SIG-M5 (cell line): ENCODE results near the gene MED12L.

Experiments used
- DNase-seq: peaks from one replicate; lab custom pipeline; 2025; lab: John Stamatoyannopoulos, UW

The MED12L gene

DNA sequence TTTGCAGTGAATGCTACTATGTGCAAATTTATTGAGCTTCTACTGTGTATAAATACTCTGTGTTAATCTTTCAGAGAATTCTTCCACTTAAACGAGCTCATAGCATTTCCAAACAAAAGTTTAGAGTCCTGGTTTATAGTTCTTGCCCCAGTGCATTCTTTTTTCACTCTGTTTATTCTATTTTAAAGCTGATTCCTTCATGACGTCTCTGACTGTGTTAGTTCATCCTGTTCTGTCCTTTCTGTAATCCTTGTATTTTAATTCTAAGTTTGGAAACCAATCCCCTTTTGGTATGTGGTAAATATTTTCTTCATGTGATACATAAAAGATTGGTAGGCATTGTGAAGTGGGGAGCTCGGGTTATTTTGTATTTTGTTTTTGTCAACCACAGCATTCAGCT is 174.2 kb downstream of the MED12L start:
- DNase-seq, result no peak

DNA sequence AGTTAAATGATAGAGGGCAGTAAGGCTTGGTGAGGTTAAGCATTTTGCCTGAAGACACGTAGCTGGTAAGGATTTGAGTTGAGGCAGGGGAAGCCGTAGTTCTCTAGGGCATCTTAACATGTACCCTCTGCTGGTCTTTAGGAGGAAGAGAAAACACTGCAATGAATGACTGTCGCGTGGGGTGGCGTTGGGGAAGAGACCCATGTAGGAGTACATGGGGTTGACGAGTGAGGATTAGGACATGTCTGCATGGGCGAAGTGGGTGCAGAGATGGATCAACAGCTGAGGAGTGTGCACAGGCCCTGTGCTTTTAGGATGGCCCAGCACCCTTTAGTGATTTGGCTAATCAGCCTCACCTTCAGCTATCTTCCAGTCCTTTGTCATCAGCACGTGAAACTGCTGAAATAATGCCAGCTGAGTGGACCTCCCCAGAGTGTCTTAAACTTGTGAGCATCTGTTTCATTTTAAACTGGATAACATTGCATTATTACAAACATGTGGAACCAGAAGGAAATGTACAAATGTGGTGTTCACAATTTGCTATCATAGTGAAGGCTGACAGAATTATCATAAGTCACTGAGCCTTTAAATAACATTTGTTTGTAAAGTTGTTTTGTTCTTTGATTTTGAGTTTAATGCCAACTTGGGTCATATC is 177.5 kb downstream of the MED12L start:
- DNase-seq, result no peak

DNA sequence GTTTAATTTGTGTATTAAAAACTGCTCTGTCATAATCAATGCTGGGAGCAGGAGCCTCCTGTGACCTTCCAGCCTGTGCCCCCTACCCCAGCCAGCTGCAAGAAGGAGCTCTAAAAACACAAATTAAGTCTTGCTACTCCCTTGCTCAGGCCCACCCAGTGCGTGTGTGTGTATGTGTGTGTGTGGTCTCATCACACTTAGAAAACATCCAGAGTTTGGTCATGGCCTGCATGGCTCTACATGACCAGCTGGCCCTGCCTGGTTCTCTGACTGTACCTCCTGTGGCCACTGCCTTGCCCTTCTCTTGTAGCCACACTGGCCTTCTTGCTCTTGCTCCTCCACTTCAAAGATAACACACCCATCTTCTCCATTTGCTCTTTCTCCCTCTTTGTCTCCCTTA is 179.1 kb downstream of the MED12L start:
- DNase-seq, result no peak

DNA sequence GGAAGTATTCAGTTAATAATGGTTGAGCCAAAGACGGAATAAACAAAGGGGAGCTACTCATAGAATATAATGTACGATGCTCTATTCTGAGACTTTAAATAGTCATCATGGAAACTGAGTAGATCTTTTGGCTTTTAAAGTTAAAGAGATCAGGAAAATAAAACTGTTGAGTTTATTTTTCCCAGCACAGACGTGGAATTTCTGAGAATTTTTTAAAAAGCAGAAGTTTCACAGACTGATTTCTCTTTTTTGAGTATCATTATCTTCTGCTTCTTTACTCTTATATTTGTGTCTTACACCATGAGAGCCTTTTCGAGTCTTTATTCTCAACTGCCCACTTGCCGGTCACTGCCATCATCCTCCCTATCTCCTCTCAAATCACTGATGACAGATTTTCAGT is 179.7 kb downstream of the MED12L start:
- DNase-seq, result no peak

DNA sequence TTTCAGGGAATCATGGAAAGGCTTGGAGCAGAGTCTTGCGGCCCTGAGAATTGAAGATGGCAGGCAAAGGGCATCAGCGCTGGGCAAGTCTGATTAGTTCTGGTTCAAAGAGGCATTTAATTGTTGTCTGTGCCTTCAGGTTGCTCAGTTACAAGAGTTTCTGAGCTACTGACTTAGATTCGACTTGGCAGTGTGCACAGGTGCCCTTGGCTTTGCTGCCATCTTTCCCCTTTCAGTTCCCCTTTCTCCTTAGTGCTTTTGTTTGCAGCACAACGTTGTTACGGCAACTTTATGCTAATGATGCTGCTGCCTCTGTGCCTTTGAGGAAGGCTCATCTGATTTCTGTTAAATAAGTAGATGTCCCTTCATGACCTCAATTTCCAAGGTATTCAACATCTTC is 180.4 kb downstream of the MED12L start:
- DNase-seq, result peak; percentile 64

DNA sequence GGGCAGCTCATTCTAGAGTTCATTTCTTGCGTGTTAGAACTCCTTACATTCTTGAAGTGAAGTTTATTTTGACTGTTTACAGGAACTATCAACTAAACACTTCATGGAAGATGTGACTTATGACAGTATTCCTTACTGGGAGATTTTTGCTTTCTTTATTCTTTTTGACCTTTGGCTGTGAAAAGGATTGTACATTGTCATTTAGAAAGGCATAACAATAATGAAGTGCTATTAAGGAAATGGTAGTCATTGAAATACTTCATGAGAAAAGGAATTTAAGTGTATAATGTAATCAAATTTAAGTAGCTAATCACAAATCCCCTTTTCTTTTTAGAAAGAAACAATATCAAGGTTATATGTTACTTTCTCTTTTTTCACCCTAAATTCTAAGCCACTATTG is 181.6 kb downstream of the MED12L start:
- no peak for DNase-seq

DNA sequence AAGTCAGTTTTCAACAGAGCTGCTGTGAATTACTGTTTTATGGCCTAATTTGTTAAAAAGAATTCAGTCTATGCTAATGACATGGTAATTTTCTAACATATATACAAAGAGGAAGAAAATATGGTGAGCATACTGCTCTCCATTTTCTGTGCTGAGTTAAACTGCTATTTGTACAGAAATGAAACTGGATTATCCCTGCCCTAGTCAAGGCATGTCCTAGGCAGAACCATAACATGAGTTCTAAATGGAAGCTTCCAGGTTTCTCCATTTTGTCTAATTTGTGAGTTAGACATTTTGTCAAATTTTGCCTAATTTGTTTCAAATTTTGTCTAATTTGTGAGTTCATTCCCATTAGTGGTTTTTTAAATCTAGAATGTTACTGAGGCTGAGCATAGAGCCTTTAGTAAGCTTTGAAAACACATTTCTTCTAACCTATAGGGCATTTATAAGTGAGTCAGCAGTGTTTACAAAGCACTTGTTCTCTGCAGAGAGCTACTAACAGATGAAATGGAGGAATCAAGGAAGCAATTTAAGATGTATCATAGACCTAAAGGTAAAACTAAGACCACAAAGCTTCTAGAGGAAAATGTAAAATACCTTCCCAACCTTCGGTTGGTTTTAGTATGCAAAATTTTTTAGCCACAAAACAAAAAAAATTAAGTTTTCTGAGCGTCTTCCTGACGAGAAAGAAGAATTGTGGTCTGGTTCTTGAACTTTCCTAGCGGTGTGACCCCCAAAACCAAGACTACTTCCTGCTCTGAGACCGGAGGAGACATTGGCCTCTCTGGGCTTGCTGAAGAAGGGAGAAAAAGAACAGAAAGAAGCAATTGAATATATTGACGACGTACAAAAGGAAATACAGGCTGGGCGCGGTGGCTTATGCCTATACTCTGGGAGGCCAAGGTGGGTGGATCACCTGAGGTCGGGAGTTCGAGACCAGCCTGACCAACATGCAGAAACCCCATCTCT is 183.1 kb downstream of the MED12L start:
- no peak for DNase-seq

DNA sequence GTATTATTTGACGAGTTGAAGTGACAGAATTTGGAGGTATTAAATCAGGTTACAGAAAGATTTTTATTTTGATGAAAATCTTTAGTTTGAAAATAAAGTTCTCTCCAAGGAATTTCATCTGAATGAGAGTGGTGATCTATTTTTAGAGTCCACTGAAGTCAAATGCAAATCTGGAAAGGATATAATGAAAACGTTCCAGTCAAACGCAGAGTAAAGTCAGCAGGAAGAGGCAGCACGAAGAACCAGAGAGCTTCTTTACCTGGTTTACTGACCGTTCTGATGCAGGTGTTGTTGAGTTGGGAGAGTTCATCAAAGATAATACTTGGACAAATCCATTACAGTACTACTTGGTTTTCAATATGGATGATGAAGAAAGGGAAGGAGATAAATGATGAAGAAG is 184.2 kb downstream of the MED12L start:
- DNase-seq, result no peak

DNA sequence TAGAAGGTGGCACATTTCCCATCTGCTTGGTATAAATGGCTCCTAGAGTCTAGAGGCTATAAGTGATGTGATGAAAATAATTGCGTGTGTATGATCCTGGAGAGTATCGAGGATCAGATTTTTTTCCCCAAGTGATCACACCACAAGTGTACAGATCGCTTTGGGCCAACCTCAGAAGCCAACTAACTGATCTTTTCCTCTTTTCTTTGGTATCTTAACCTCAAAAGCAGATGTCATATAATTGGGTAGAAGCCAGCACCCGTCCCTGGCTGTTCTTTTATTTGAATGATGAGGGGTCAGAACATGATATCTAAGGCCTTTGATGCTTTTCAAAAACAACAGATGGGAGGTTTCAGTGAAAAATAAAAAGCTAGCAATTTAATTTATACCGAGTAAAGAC is 189.6 kb downstream of the MED12L start:
- no peak for DNase-seq

DNA sequence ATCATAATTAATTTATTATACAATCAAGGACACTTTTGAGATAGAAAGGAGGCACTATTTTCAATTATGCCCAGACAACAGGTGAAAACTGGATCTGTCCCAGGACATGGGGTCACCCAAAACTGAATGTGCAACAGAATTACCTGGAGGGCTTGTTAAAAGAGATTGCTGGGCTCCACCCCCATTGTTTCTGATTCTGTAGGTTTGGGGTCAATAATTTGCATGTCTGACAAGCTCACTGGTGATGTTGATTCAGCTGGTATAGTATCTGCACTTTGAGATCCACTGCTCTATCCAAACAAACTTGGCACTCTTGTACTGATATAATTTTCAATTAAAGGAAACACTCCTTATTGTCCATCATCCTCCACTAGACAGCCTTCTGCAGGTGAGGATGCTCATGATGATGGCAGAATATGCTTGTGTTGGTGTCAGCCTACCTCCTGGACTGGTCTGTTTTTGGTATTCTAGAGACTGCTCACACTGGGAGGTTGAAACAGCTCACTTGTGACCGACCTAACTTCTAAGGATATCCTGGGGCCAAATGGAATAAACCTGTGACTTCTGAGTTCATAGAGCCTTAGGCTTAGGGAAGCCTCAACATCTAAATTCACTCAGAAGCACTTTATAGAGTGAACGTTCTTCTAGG is 190.7 kb downstream of the MED12L start:
- no peak for DNase-seq

DNA sequence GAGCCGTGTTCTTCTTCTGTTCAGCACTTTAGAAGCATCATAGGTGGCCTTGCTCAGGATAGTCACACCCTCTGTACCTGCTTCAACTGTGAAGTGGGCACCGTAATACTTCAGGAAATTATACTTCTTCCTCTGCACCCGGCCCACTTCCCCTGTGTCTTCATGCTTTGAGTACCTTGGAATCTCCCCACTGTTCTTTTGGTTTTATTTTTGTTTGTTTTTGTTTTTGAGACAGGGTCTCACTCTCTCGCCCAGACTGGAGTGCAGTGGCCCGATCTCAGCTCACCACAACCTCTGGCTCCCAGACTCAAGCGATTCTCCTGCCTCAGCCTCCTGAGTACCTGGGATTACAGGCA is 191.2 kb downstream of the MED12L start:
- DNase-seq, result no peak

DNA sequence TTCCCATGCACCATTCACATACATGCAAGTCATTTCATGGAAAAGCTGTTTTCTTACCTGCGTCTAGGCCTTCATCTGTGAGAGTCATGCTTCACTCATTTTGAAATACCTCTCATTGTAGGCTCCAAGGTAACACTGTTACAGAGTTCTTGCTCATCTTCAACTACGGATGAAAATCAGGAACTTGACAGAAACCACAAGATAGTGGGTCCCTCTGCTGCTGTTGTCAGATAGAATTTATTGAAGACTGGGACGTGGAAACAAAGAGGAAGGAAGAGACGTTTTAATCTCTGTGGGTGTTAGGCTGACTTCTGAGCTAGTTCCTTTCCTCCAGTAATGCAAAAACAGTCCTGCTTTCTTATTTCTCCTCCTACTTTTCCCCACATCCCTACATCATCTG is 192.8 kb downstream of the MED12L start, which contains the start of gene P2RY14:
P2RY14 (minus strand) TSS at position 313 of the 400 bp plus-strand sequence. CDS start 64,226 bp downstream, outside the sequence.
- DNase-seq, result peak; percentile 78

DNA sequence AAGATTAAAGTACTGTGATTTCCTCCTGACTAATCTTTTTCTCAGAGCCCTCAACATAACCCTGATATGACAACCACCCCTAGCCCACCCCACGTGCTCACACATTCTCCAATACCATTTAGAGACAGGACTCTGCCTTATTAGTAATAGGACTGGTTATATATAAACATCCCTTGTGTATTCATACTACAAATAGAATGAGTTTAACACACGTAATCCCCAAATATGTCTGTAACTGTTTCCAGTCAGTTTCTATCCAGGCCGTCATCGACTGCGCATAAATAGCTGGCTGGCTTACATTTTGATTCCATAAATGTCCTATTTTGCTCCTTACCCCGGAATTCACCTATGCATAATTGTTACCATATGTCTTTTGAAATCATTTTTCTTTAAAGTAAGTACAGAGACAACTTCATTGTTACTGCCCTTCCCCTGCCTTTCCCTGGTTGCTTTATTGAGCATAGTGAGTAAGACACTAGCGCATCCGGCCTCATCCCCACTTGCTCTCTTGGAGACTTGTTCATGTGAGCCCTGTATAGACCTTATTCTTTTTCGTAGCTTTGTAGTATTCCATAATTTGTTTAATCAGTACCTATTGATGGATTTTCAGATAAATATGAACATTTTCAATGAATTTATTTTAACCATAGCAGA is 196.3 kb downstream of the MED12L start:
- no peak for DNase-seq

DNA sequence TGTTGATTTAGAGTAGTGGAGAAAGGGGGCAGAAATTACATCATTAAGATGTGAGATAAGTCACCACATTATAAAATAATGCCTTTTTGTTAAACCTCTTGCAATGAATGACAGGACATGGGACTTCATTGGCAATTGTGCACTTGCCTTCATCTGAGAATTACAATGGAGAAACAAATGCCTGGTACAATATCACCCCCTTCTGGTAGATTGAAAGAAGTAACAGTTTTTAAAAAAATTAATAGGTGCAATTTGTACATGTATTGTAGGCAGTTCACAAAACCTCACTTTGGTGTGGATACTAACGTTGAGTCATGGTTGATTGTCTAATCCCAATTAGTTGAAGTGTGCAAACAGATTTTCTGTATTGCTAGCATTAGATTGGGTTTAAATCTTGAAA is 197.5 kb downstream of the MED12L start:
- peak; percentile 30 for DNase-seq

DNA sequence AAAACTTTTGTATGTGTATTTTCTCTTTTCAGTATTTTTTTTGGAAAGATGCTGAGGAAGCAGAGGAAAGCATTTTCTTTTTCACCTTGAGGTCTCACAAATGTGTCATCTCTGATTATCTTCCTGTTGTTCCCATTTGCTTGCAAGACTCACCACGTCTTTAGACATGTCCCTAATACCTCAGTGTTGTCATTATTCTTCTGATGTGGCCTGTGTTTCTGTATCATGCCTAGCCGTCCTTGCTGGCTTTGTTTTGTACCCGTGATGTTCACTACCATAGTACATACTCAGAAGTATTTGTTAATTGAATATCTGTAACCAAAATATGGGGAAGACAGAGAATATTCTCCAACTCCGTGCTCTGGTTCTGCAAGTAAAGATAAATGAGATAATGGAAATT is 197.9 kb downstream of the MED12L start:
- DNase-seq, result no peak

DNA sequence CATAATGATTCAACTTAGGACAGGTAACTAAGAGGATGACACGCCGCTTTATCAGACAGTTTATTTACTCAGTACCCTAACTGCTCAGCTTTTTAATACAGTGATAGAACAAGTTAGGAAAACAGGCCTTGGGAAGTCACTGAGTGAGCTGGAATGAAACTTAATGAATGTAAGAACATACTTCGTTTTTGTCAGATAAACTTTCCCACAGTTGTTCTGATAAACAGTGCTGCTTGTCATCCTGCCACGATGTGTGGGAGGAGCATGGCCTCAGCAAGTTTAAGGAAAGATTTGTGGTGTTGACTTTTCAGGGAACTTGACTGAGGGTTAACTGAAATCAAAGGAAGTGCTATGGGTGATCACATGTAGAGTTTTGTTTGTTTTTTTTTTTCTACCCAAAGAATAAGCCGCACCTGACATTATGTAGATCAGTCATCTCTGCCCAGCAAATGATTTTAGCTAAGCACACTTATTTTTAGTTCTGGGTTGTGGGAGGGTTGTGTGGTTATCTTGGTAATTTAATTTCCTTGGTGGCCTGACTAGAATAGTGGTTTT is 198.5 kb downstream of the MED12L start:
- DNase-seq, result no peak

DNA sequence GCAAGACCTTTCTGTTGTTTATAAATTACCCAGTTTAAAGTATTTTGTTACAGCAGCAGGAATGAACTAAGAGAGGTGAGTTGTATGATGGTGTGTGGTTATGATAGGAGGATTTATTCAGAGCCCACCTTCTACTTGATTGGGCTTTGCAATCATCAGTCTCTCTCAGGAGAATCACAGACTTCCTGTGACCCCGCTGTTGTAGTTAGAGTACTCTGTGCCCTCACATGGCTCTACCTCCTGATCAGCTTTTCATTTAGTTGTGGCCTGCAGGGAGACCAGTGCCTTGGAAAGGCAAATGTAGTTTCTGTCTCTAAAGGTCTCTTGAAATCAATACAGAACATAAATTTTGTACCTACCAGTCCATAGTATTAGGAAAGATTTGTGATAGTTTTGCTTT is 200.5 kb downstream of the MED12L start:
- DNase-seq, result no peak

DNA sequence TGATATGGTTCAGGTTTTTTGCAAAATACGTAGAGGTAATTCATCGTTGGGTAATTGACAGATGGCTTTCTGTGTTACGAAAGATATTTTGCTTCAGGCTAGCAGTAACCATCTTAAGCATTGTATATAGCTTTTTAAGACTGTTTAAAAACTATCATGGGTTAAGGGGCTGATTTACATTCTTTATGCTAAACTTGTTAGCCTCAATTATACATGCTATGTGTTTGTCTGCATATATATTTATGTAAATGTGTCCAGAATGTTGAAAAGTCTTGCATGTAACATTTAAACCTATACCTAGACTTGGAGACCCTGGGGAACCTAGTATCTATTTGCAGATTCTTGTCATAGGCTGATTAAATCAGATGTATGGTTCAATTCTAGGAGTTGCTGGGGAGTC is 204.0 kb downstream of the MED12L start:
- DNase-seq, result no peak

DNA sequence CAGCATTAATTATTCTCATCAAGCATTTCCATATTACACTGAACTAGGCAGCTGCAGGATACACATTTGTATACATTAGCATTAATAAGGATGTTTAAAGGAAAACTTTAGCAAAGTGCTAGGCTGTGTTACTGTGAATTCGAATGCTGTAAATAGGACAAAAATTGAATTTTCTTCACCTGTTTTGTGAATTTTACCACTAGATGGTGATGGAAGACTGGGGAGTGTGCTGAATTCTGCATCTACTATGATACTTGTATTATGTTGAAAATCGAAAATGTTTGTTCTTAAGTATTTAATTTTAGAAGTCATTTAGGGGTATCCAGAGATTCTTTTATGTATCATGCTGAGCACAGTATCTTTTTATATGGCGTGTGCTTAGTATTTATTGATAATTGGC is 205.2 kb downstream of the MED12L start:
- DNase-seq, result no peak

DNA sequence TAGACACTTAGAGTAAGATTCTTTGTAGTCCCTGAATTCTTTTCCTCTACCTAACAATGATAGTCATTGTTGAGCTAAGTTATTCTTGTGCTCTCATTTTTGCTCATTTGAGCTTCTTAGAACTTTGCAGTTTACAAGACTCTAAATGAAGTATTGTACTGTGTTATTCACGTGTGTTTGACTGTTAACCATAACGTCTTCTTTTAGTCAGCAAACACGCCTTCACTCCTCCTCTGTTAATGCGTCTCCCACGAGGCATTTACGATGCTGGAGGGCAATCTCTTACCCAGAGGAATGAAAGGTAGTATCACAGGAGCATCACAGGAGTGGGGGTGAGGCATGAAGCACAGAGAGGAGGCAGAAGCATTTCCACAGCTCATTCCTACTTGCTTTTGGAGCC is 207.7 kb downstream of the MED12L start:
- no peak for DNase-seq

DNA sequence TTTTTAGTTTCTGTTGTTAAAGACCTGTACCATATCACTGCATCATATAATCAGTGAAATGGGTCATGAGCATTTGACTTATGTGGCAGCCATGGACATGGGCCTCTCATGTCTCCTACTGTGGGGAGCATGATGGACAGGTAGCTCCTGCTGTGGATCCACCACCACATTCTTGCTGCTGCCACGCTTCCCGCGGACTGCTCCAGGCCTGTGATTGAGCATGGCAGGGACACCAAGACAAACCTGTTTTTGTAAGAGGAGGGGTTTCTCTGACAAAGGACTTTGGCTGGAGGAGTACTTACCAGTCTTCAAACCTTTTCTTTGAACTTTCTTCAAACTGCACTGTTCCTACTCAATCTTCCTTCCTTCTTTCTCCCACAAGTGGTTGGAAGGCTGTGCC is 210.8 kb downstream of the MED12L start:
- DNase-seq, result no peak

DNA sequence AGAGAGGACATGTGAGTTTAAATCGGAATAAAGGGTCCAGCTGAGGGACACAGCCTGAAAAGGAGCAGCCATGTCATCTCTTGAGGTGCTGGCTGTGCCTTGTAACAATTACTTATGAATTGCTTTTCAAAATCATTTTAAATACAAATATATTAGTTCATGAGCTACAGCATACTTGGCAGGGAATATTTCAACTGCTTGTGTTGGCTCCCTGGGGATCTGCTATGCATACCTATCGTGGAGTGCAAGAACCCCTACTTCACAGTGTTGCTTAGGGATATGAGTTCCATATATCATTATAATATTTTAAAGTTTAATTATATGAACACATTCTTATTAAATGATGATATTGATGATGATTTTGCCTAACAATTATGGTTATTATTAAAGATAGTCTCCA is 212.0 kb downstream of the MED12L start:
- no peak for DNase-seq
